Left kidney (tissue), 2 donors: ENCODE results near the gene ENG. TPM values are rescaled to one million over a fixed set of nuclear protein-coding genes. Genes with fewer than 3 reads are reported as not detected.
"Not testable (repeated sequence)": the region's sequence is repeated elsewhere in the genome, so short reads cannot be mapped to it uniquely, and the experiment has no call there.

Experiments used
- DNase-seq: peaks from one replicate; pipeline ENCODE4 v3.0.0-alpha.2; 2013
- polyA plus RNA-seq: library from polyadenylated mRNA; unstranded; fragments of 120-200 nt; gene quantifications from one replicate; pipeline ENCODE4 v1.2.1, GENCODE V29; 2013; ENCODE audit not compliant: insufficient read length

The ENG gene
- polyA plus RNA-seq, 1 donor: 53.5 TPM

- DNase-seq: no peak
Measured at GRCh38 chr9:127880143-127880542, 25.7 kb upstream of the ENG start.

- no peak for DNase-seq
Measured at GRCh38 chr9:127878652-127879390, 24.4 kb upstream of the ENG start.

GRCh38 chr9:127878001-127878651, 23.7 kb upstream of the ENG start:
- no peak for DNase-seq

GRCh38 chr9:127877566-127877998, 23.1 kb upstream of the ENG start, which contains the start of gene AK1:
TSS of gene AK1 (minus strand) at chr9:127877675. CDS start at chr9:127874617, 3,058 bp downstream.
- peak; percentile 63 for DNase-seq

GRCh38 chr9:127876764-127877562, 22.5 kb upstream of the ENG start:
- DNase-seq: no peak

GRCh38 chr9:127876026-127876763, 21.7 kb upstream of the ENG start:
- DNase-seq: no peak

- DNase-seq: no peak
Measured at GRCh38 chr9:127875306-127875966, 21.0 kb upstream of the ENG start.

GRCh38 chr9:127874301-127875221, 20.1 kb upstream of the ENG start:
- no peak for DNase-seq

GRCh38 chr9:127873886-127874285, 19.4 kb upstream of the ENG start:
- no peak for DNase-seq

GRCh38 chr9:127873223-127873691, 18.8 kb upstream of the ENG start:
- no peak for DNase-seq

GRCh38 chr9:127872369-127873222, 18.1 kb upstream of the ENG start:
- DNase-seq: no peak

- no peak for DNase-seq
Measured at GRCh38 chr9:127871531-127871930, 17.1 kb upstream of the ENG start.

- DNase-seq: no peak
Measured at GRCh38 chr9:127870887-127871286, 16.4 kb upstream of the ENG start.

- not testable (repeated sequence) for DNase-seq
Measured at GRCh38 chr9:127870153-127870491, 15.7 kb upstream of the ENG start.

- peak; percentile 77 for DNase-seq
Measured at GRCh38 chr9:127869310-127870152, 15.1 kb upstream of the ENG start.

- no peak for DNase-seq
Measured at GRCh38 chr9:127868278-127868902, 13.9 kb upstream of the ENG start.

- DNase-seq: no peak
Measured at GRCh38 chr9:127867356-127868277, 13.2 kb upstream of the ENG start.
